Keratinocyte (primary cell): ENCODE data around the gene BICD1. TPM values are rescaled to one million over a fixed set of nuclear protein-coding genes. Genes with fewer than 3 reads are reported as not detected.
A peak's percentile ranks its signal among the peaks of the same experiment; 100 is the strongest.

Source experiments
- DNase-seq: peaks from one replicate; pipeline ENCODE4 v3.0.0-alpha.2; 2011; ENCODE audit warnings: low read depth, missing footprints, low spot score
- FAIRE-seq: peaks from 2 replicates; lab custom pipeline; 2011; peaks lifted over from hg19 to GRCh38; lab: Jason Lieb, UNC
- H2AFZ ChIP-seq: 2 replicates; pipeline ENCODE4 v1.6.0; 2012; ENCODE audit warnings: low read length, control low read depth, inconsistent platforms; ENCODE audit not compliant: control insufficient read depth
- H3K27ac ChIP-seq: 2 replicates; pipeline ENCODE4 v1.5.1; 2011; ENCODE audit warnings: low read length; ENCODE audit not compliant: control insufficient read depth, insufficient read depth
- H3K27me3 ChIP-seq: 3 replicates; pipeline ENCODE4 v1.6.0; 2011; ENCODE audit warnings: low read length; ENCODE audit not compliant: control insufficient read depth, insufficient read depth; ENCODE audit errors: extremely low read depth
- H3K36me3 ChIP-seq, 2 experiments: 2 replicates in 1 of 2; 3 replicates in 1 of 2; pipeline ENCODE4 v1.5.1; 2011; ENCODE audit warnings: low read length in 2 of 2, mild to moderate bottlenecking in 1 of 2; ENCODE audit not compliant: control insufficient read depth in 2 of 2, insufficient read depth in 2 of 2; ENCODE audit errors: extremely low read depth in 1 of 2
- H3K4me1 ChIP-seq: 3 replicates; pipeline ENCODE4 v1.5.1; 2011; ENCODE audit warnings: low read length; ENCODE audit not compliant: control insufficient read depth, insufficient read depth; ENCODE audit errors: extremely low read depth
- H3K4me2 ChIP-seq: 3 replicates; pipeline ENCODE4 v1.6.0; 2011; ENCODE audit warnings: low read depth, low read length; ENCODE audit not compliant: control insufficient read depth, insufficient read depth; ENCODE audit errors: extremely low read depth
- H3K4me3 ChIP-seq, 3 experiments: fragments of 200-600 bp in 1 of 3; sonication (generic) in 1 of 3; 2 replicates in 2 of 3; 3 replicates in 1 of 3; pipeline ENCODE4 v1.5.1; 2011 to 2016; ENCODE audit warnings: low read length in 3 of 3, mild to moderate bottlenecking in 3 of 3, control low read depth in 2 of 3, inconsistent platforms in 1 of 3, low read depth in 1 of 3, mixed read lengths in 1 of 3, mixed run types in 1 of 3, moderate library complexity in 1 of 3; ENCODE audit not compliant: control insufficient read depth in 2 of 3, insufficient read depth in 2 of 3; ENCODE audit errors: extremely low read depth in 1 of 3
- H3K79me2 ChIP-seq: 2 replicates; pipeline ENCODE4 v1.6.0; 2012; ENCODE audit warnings: low read length; ENCODE audit not compliant: control insufficient read depth, insufficient read depth
- H3K9ac ChIP-seq: 3 replicates; pipeline ENCODE4 v1.6.0; 2011; ENCODE audit warnings: low read length; ENCODE audit not compliant: control insufficient read depth, insufficient read depth; ENCODE audit errors: extremely low read depth
- H3K9me1 ChIP-seq: 3 replicates; pipeline ENCODE4 v1.6.0; 2011; ENCODE audit warnings: low read length; ENCODE audit not compliant: control insufficient read depth, insufficient read depth; ENCODE audit errors: extremely low read depth
- H3K9me3 ChIP-seq: 2 replicates; pipeline ENCODE4 v1.5.1; 2012; ENCODE audit warnings: low read depth, low read length; ENCODE audit not compliant: control insufficient read depth
- H4K20me1 ChIP-seq: 3 replicates; pipeline ENCODE4 v1.6.0; 2011; ENCODE audit warnings: low read length; ENCODE audit not compliant: control insufficient read depth, insufficient read depth; ENCODE audit errors: extremely low read depth
- EZH2 ChIP-seq: IDR thresholded peaks from one replicate; pipeline ENCODE4 v1.6.1; 2012; ENCODE audit warnings: inconsistent platforms, mild to moderate bottlenecking, low read length, moderate library complexity
- dilution Hi-C: fragments of 300-500 bp; cut with MboI; formaldehyde crosslinking; loops from one replicate; pipeline ENCODE4 v1.7.0; 2020; ENCODE audit warnings: low sequenced_read_pairs; ENCODE audit not compliant: extremely low pct_ligation_motif_present
- polyA plus RNA-seq, 5 experiments: library from polyadenylated mRNA; depleted of rRNA in 3 of 5; stranded (reverse) in 3 of 5; stranded (forward) in 1 of 5; unstranded in 1 of 5; fragments of >200 nt; gene quantifications; 1 replicate in 1 of 5; 2 replicates in 3 of 5; 3 replicates in 1 of 5; pipeline versions ENCODE4 v1.2.1 to v1.2.3, GENCODE V29; 2011 to 2012; ENCODE audit warnings: missing spikeins in 2 of 5, low read depth in 1 of 5, low replicate concordance in 1 of 5
- TF ChIP-seq, protein P1 (sequence below), 3 experiments: IDR thresholded peaks in 1 of 3; conservative IDR thresholded peaks in 1 of 3; optimal IDR thresholded peaks in 1 of 3; 2 replicates in 2 of 3; 3 replicates in 1 of 3; pipeline versions ENCODE3 to v1.5.1; 2011; ENCODE audit warnings: low read length in 3 of 3, mild to moderate bottlenecking in 3 of 3, moderate library complexity in 2 of 3, control low read depth in 1 of 3, inconsistent platforms in 1 of 3; ENCODE audit not compliant: insufficient read depth in 2 of 3; ENCODE audit errors: extremely low read depth in 1 of 3

BICD1 gene
- polyA plus RNA-seq, 1 donor (not counting 4 experiments of a cell fraction or from before 2014, with no cell fraction given): 10.2 TPM

DNA sequence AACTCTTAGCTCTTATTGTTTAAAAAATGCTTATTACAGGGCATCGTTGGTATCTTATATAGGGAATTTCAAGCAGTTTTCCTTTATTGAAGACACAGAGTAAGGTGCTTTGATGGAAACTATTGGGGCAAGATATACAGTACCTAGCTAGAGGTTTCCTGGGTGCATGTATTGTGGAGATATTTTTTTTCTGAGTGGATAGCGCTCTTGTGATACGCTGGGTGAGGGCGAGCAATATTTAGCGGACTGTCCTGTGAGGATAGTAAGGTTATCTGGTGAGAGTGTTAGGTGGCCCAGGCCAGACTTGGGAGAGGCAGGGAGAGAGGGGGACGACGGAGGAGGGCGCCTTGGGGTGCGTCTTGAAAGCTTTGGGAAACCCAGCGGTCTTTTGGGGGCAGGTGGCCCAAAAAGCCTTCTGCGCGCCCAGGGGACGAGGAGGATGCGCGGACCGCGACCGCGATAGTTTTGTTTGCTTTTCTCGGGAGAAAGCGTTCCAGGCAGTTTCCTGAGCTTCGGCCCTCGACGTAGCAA, 596 bp upstream of the BICD1 start:
- peak overlapping the region; percentile 68 for H3K4me2 ChIP-seq
- H3K4me1 ChIP-seq: peaks cover 13% of the 10 kb centered on the region
- H3K79me2 ChIP-seq: peaks cover 21% of the 10 kb centered on the region
- no peaks in the 10 kb centered on the region for H4K20me1 ChIP-seq
- H3K27ac ChIP-seq: no peak overlapping the region
- H3K9me3 ChIP-seq: no peaks in the 10 kb centered on the region
- H3K27me3 ChIP-seq: no peaks in the 10 kb centered on the region
- peaks cover 4% of the 10 kb centered on the region for H3K9me1 ChIP-seq
- FAIRE-seq: no peak
- TF ChIP-seq, protein P1, sequence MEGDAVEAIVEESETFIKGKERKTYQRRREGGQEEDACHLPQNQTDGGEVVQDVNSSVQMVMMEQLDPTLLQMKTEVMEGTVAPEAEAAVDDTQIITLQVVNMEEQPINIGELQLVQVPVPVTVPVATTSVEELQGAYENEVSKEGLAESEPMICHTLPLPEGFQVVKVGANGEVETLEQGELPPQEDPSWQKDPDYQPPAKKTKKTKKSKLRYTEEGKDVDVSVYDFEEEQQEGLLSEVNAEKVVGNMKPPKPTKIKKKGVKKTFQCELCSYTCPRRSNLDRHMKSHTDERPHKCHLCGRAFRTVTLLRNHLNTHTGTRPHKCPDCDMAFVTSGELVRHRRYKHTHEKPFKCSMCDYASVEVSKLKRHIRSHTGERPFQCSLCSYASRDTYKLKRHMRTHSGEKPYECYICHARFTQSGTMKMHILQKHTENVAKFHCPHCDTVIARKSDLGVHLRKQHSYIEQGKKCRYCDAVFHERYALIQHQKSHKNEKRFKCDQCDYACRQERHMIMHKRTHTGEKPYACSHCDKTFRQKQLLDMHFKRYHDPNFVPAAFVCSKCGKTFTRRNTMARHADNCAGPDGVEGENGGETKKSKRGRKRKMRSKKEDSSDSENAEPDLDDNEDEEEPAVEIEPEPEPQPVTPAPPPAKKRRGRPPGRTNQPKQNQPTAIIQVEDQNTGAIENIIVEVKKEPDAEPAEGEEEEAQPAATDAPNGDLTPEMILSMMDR (optimal IDR thresholded peaks at IDR 0.05 in 1 of 3, IDR thresholded peaks at IDR 0.05 in 1 of 3, conservative IDR thresholded peaks at IDR 0.05 in 1 of 3; ENCODE audit: extremely low read depth in 1 of 3, insufficient read depth in 2 of 3, low read length in 3 of 3): no peak
- no peak for TF ChIP-seq EZH2
- dilution Hi-C loops: no loop called here
- peaks cover 0 to 3% of the 10 kb centered on the region in 2 experiments for H3K36me3 ChIP-seq
- peak overlapping the region; percentile 73 for H2AFZ ChIP-seq
- DNase-seq: no peak
- H3K4me3 ChIP-seq: peak overlapping the region; percentile 85 to 92 (median 87)
- peak overlapping the region; percentile 57 for H3K9ac ChIP-seq

DNA sequence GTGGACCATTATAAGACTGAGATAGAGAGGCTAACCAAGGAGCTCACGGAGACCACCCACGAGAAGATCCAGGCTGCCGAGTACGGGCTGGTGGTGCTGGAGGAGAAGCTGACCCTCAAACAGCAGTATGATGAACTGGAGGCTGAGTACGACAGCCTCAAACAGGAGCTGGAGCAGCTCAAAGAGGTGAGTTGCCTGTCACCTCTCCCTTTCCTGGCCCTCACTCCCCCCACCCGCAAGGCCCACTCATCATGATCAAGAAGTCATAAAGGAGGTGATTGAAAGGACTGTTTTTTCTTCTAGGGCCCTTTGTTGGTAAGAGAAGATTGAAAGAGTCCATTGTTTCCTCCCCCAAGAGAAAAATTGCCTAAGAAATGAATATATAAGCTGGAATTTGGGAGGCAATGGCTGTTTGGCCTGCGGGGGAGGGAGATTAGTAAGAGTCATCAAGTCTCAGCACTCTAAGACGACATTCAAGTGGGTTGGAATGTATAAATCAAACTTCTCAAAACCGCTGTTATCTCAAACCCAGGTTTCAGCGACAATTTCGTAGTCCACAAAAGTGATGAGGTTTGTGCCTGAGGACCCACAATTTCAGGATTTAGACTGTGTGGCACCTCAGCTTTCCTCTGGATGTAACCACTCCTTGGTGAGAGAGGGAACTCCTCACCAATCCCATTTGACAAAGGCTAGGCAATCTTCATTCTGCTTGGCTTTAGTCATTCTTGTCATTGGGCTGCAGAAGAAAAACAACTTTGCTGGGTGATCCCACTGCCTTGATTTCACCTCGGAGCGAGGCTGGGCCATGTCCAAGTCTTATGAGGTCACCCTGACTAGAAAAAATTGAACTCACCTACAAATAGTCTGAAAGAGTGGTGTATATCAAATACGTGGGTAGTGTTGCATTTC, 966 bp downstream of the BICD1 start:
- Histone ChIP-seq H3K36me3 (peaks cover 0 to 3% of the 10 kb centered on the region in 2 experiments), H3K4me3 (peak overlapping the region; percentile 85 to 92 (median 87)), H3K79me2 (peaks cover 21% of the 10 kb centered on the region), H3K9me3 (no peaks in the 10 kb centered on the region), H2AFZ (peak overlapping the region; percentile 78), H3K4me1 (peaks cover 13% of the 10 kb centered on the region), H4K20me1 (no peaks in the 10 kb centered on the region), H3K9me1 (peaks cover 4% of the 10 kb centered on the region), H3K27ac (peak overlapping the region; percentile 91), H3K4me2 (peak overlapping the region; percentile 91), H3K9ac (peak overlapping the region; percentile 85), H3K27me3 (no peaks in the 10 kb centered on the region)
- FAIRE-seq (peak; percentile 39), DNase-seq (no peak)
- TF ChIP-seq, protein P1 (optimal IDR thresholded peaks at IDR 0.05 in 1 of 3, IDR thresholded peaks at IDR 0.05 in 1 of 3, conservative IDR thresholded peaks at IDR 0.05 in 1 of 3; ENCODE audit: extremely low read depth in 1 of 3, insufficient read depth in 2 of 3, low read length in 3 of 3): no peak
- no peak for TF ChIP-seq EZH2
- dilution Hi-C loops: no loop called here
